HPDE6-E6E7 (cell line): ENCODE results near the gene TCF12.
"Not testable (repeated sequence)": the region's sequence is repeated elsewhere in the genome, so short reads cannot be mapped to it uniquely, and the experiment has no call there.

Experiments
- DNase-seq: peaks from one replicate; pipeline ENCODE4 v3.0.0; 2011; ENCODE audit warnings: missing footprints; ENCODE audit errors: extremely low spot score

The TCF12 gene

GRCh38 chr15:57134851-57135250 is 216.4 kb downstream of the TCF12 start:
- DNase-seq, result no peak

- DNase-seq, result no peak
These were observed 217.4 kb downstream of the TCF12 start for GRCh38 chr15:57135800-57136199.

GRCh38 chr15:57138349-57138788 is 219.9 kb downstream of the TCF12 start:
- peak; percentile 41 for DNase-seq

- DNase-seq, result no peak
These were observed 225.2 kb downstream of the TCF12 start for GRCh38 chr15:57143511-57144078.

GRCh38 chr15:57144448-57144847 is 226.0 kb downstream of the TCF12 start:
- no peak for DNase-seq

- no peak for DNase-seq
These were observed 228.2 kb downstream of the TCF12 start for GRCh38 chr15:57146506-57147201.

- DNase-seq, result no peak
These were observed 229.2 kb downstream of the TCF12 start for GRCh38 chr15:57147621-57148020.

- DNase-seq, result no peak
These were observed 229.8 kb downstream of the TCF12 start for GRCh38 chr15:57148262-57148661.

GRCh38 chr15:57149196-57149595 is 230.8 kb downstream of the TCF12 start:
- no peak for DNase-seq

GRCh38 chr15:57150066-57150865 is 231.8 kb downstream of the TCF12 start:
- DNase-seq, result peak; percentile 3

- not testable (repeated sequence) for DNase-seq
These were observed 232.4 kb downstream of the TCF12 start for GRCh38 chr15:57150866-57151203.

GRCh38 chr15:57152133-57152532 is 233.7 kb downstream of the TCF12 start:
- no peak for DNase-seq

- DNase-seq, result no peak
These were observed 234.5 kb downstream of the TCF12 start for GRCh38 chr15:57152666-57153539.

- no peak for DNase-seq
These were observed 237.9 kb downstream of the TCF12 start for GRCh38 chr15:57156210-57156884.

GRCh38 chr15:57158589-57158988 is 240.1 kb downstream of the TCF12 start:
- DNase-seq, result no peak

GRCh38 chr15:57158997-57159668 is 240.7 kb downstream of the TCF12 start:
- DNase-seq, result no peak

GRCh38 chr15:57159767-57160166 is 241.3 kb downstream of the TCF12 start:
- no peak for DNase-seq

GRCh38 chr15:57160823-57161560 is 242.5 kb downstream of the TCF12 start:
- no peak for DNase-seq

GRCh38 chr15:57164251-57164650 is 245.8 kb downstream of the TCF12 start:
- not testable (repeated sequence) for DNase-seq

GRCh38 chr15:57165992-57166391 is 247.5 kb downstream of the TCF12 start:
- no peak for DNase-seq
